HepG2 (cell line): Measurements from ENCODE around the gene PSMC3IP. TPM values are rescaled to one million over a fixed set of nuclear protein-coding genes. Genes with fewer than 3 reads are reported as not detected.

Experiments used
- AGO2 ChIP-seq: fragments of 200-400 bp; formaldehyde crosslinking; optimal IDR thresholded peaks from 2 replicates; pipeline ENCODE3; 2017; ENCODE audit warnings: mild to moderate bottlenecking, low read depth, low read length, moderate library complexity
- BRCA1 ChIP-seq: sonication (generic); formaldehyde crosslinking; IDR thresholded peaks from 2 replicates; pipeline ENCODE4 v1.4.0; 2020; ENCODE audit warnings: missing genetic modification reagents
- CSRNP1 ChIP-seq: sonication (generic); formaldehyde crosslinking; IDR thresholded peaks from 2 replicates; pipeline ENCODE4 v1.8.1; 2023; ENCODE audit warnings: mild to moderate bottlenecking, missing genetic modification reagents
- FOXP1 ChIP-seq, 2 experiments: fragments of 450-650 bp in 1 of 2; IDR thresholded peaks; 2 replicates each; pipeline ENCODE4 v1.6.1; 2017 to 2018; ENCODE audit warnings: antibody characterized with exemption in 1 of 2
- KDM2A ChIP-seq: sonication (generic); formaldehyde crosslinking; IDR thresholded peaks from 2 replicates; pipeline ENCODE4 v1.4.0; 2020; ENCODE audit warnings: low read depth, missing genetic modification reagents, borderline replicate concordance
- MATR3 ChIP-seq: sonication (generic); formaldehyde crosslinking; IDR thresholded peaks from 2 replicates; pipeline ENCODE4 v1.4.0; 2020; ENCODE audit warnings: missing genetic modification reagents
- PPARG ChIP-seq: conservative IDR thresholded peaks from 2 replicates; pipeline ENCODE4 v1.6.1; 2016; ENCODE audit warnings: missing biosample characterization, missing genetic modification reagents
- SMC3 ChIP-seq: IDR thresholded peaks from 2 replicates; pipeline ENCODE4 v1.6.1; 2011; ENCODE audit warnings: low read length, improper control_type of control experiment
- SPEN ChIP-seq: sonication (generic); formaldehyde crosslinking; IDR thresholded peaks from 2 replicates; pipeline ENCODE4 v1.5.1; 2020; ENCODE audit warnings: low read depth, mild to moderate bottlenecking, missing genetic modification reagents
- THRA ChIP-seq: sonication (generic); formaldehyde crosslinking; IDR thresholded peaks from 2 replicates; pipeline ENCODE4 v1.4.0; 2020; ENCODE audit warnings: missing genetic modification reagents, borderline replicate concordance
- XBP1 ChIP-seq: sonication (generic); formaldehyde crosslinking; IDR thresholded peaks from 2 replicates; pipeline ENCODE4 v1.5.0; 2020; ENCODE audit warnings: missing genetic modification reagents
- ZBTB49 ChIP-seq: sonication (generic); formaldehyde crosslinking; IDR thresholded peaks from 2 replicates; pipeline ENCODE4 v1.4.0; 2020; ENCODE audit warnings: missing genetic modification reagents, borderline replicate concordance
- ZNF318 ChIP-seq: sonication (generic); formaldehyde crosslinking; IDR thresholded peaks from 2 replicates; pipeline ENCODE4 v1.4.0; 2020; ENCODE audit warnings: mild to moderate bottlenecking, missing genetic modification reagents
- ZNF451 ChIP-seq: sonication (generic); formaldehyde crosslinking; IDR thresholded peaks from 2 replicates; pipeline ENCODE4 v1.5.0; 2020; ENCODE audit warnings: mild to moderate bottlenecking, missing genetic modification reagents
- polyA plus RNA-seq, 8 experiments: library from polyadenylated mRNA; depleted of rRNA in 3 of 8; stranded (reverse) in 7 of 8; unstranded in 1 of 8; fragments of >200 nt; fragmentation: Illumina TruSeq in 4 of 8; extraction: Trizol in 4 of 8; gene quantifications; 2 replicates each; pipeline versions ENCODE4 v1.2.1 to v1.2.3, GENCODE V29; 2011 to 2016; ENCODE audit warnings: low read depth in 4 of 8, missing spikeins in 1 of 8, mixed read lengths in 1 of 8; ENCODE audit not compliant: insufficient read depth in 1 of 8
- total RNA-seq, 5 experiments: library from RNA; depleted of rRNA; stranded (reverse); fragments of >200 nt; fragmentation: Illumina TruSeq; extraction: Trizol; gene quantifications; 2 replicates each; pipeline ENCODE4 v1.2.3, GENCODE V29; 2016; ENCODE audit warnings: low read depth in 1 of 5

Gene PSMC3IP
- total and polyA plus RNA-seq, 2 of the 13 experiments (the other 11 are each of a cell fraction or from before 2014, with no cell fraction given) = 6.5 to 22.4 TPM

GRCh38 chr17:42609182-42609813, 31.8 kb upstream of the PSMC3IP start, which contains the start of the genes RETREG3 and TUBG1 (continued):
- TF ChIP-seq THRA (CRISPR knock-in tag) (peak; percentile 36; the same call in 1 of the 2 replicates), CSRNP1 (CRISPR knock-in tag) (peak; percentile 81), XBP1 (CRISPR knock-in tag) (peak; percentile 80; the same call in 1 of the 2 replicates), KDM2A (peak; percentile 94), ZNF318 (CRISPR knock-in tag) (no peak), FOXP1 (IDR thresholded peaks at IDR 0.05) (no peak), FOXP1 (CRISPR knock-in tag; IDR thresholded peaks at IDR 0.05) (no peak), BRCA1 (peak; percentile 93; the same call in 1 of the 2 replicates), AGO2 (peak; percentile 61), SMC3 (no peak), ZBTB49 (no peak), MATR3 (CRISPR knock-in tag) (no peak), PPARG (CRISPR knock-in tag) (0 out of 2 replicates have a peak, but pooled peaks have one; percentile 44), SPEN (CRISPR knock-in tag) (peak; percentile 91), ZNF451 (CRISPR knock-in tag) (peak; percentile 71)
